IPS-20b (cell line): ENCODE measurements around the gene PAX7.

Experiments used
- H3K27ac ChIP-seq: one replicate; pipeline ENCODE4 v1.5.1; 2013; ENCODE audit warnings: low read length
- H3K27me3 ChIP-seq: 2 replicates; pipeline ENCODE4 v1.6.1; 2013; ENCODE audit warnings: mild to moderate bottlenecking, low read length, inconsistent platforms; ENCODE audit not compliant: insufficient read depth
- H3K36me3 ChIP-seq: 2 replicates; pipeline ENCODE4 v1.6.1; 2013; ENCODE audit warnings: low read depth, mild to moderate bottlenecking, inconsistent platforms, low read length, moderate library complexity; ENCODE audit not compliant: insufficient read depth
- H3K4me1 ChIP-seq: 2 replicates; pipeline ENCODE4 v1.6.1; 2013; ENCODE audit warnings: mild to moderate bottlenecking, control low read depth, inconsistent platforms, low read length, moderate library complexity; ENCODE audit not compliant: insufficient read depth
- H3K4me3 ChIP-seq: 2 replicates; pipeline ENCODE4 v1.5.1; 2013; ENCODE audit warnings: mild to moderate bottlenecking, low read length, inconsistent platforms
- H3K9ac ChIP-seq: 2 replicates; pipeline ENCODE4 v1.6.1; 2013; ENCODE audit warnings: low read depth, mild to moderate bottlenecking, inconsistent platforms, low read length, moderate library complexity
- H3K9me3 ChIP-seq: 2 replicates; pipeline ENCODE4 v1.6.1; 2013; ENCODE audit warnings: mild to moderate bottlenecking, low read depth, low read length, inconsistent platforms; ENCODE audit not compliant: insufficient read depth

The PAX7 gene

GRCh38 chr1:18628511-18628910, 2.1 kb upstream of the PAX7 start:
- Histone ChIP-seq H3K27ac (no peak overlapping the region), H3K27me3 (peaks cover 100% of the 10 kb centered on the region), H3K4me3 (no peak overlapping the region; the same call in 1 of the 2 replicates), H3K36me3 (no peaks in the 10 kb centered on the region), H3K4me1 (peaks cover 31% of the 10 kb centered on the region; the same call in 1 of the 2 replicates), H3K9ac (no peak overlapping the region), H3K9me3 (peaks cover 4% of the 10 kb centered on the region; the same call in 1 of the 2 replicates)

GRCh38 chr1:18629659-18630510, 761 bp upstream of the PAX7 start:
- H3K9ac ChIP-seq, result no peak overlapping the region
- H3K36me3 ChIP-seq, result no peaks in the 10 kb centered on the region
- H3K9me3 ChIP-seq, result peaks cover 7% of the 10 kb centered on the region; the same call in 1 of the 2 replicates
- H3K4me1 ChIP-seq, result peaks cover 31% of the 10 kb centered on the region; the same call in 1 of the 2 replicates
- H3K27ac ChIP-seq, result no peak overlapping the region
- H3K4me3 ChIP-seq, result peak overlapping the region; percentile 60
- H3K27me3 ChIP-seq, result peaks cover 100% of the 10 kb centered on the region

- Histone ChIP-seq H3K4me3 (peak overlapping the region; percentile 60; the same call in 1 of the 2 replicates), H3K4me1 (peaks cover 35% of the 10 kb centered on the region; the same call in 1 of the 2 replicates), H3K9ac (peak overlapping the region; percentile 39; the same call in 1 of the 2 replicates), H3K36me3 (no peaks in the 10 kb centered on the region), H3K27me3 (peaks cover 100% of the 10 kb centered on the region), H3K27ac (no peak overlapping the region), H3K9me3 (peaks cover 14% of the 10 kb centered on the region; the same call in 1 of the 2 replicates)
Observed at GRCh38 chr1:18631496-18632217, 1.0 kb downstream of the PAX7 start.

GRCh38 chr1:18632218-18632588, 1.6 kb downstream of the PAX7 start:
- H3K9ac ChIP-seq, result peak overlapping the region; percentile 39; the same call in 1 of the 2 replicates
- peak overlapping the region; percentile 60; the same call in 1 of the 2 replicates for H3K4me3 ChIP-seq
- H3K9me3 ChIP-seq, result peaks cover 14% of the 10 kb centered on the region; the same call in 1 of the 2 replicates
- no peak overlapping the region for H3K27ac ChIP-seq
- peaks cover 34% of the 10 kb centered on the region; the same call in 1 of the 2 replicates for H3K4me1 ChIP-seq
- no peaks in the 10 kb centered on the region for H3K36me3 ChIP-seq
- H3K27me3 ChIP-seq, result peaks cover 100% of the 10 kb centered on the region

- Histone ChIP-seq H3K27ac (no peak overlapping the region), H3K36me3 (no peaks in the 10 kb centered on the region), H3K4me3 (peak overlapping the region; percentile 47), H3K27me3 (peaks cover 100% of the 10 kb centered on the region), H3K9me3 (peaks cover 14% of the 10 kb centered on the region; the same call in 1 of the 2 replicates), H3K9ac (no peak overlapping the region), H3K4me1 (peaks cover 33% of the 10 kb centered on the region; the same call in 1 of the 2 replicates)
Observed at GRCh38 chr1:18632783-18633421, 2.3 kb downstream of the PAX7 start.

GRCh38 chr1:18633422-18634155, 2.9 kb downstream of the PAX7 start:
- Histone ChIP-seq H3K9ac (no peak overlapping the region), H3K36me3 (no peaks in the 10 kb centered on the region), H3K27me3 (peaks cover 100% of the 10 kb centered on the region), H3K4me3 (peak overlapping the region; percentile 47; the same call in 1 of the 2 replicates), H3K9me3 (peaks cover 14% of the 10 kb centered on the region; the same call in 1 of the 2 replicates), H3K27ac (no peak overlapping the region), H3K4me1 (peaks cover 32% of the 10 kb centered on the region; the same call in 1 of the 2 replicates)

- H3K4me1 ChIP-seq, result peaks cover 35% of the 10 kb centered on the region; the same call in 1 of the 2 replicates
- no peak overlapping the region for H3K4me3 ChIP-seq
- no peak overlapping the region for H3K9ac ChIP-seq
- H3K36me3 ChIP-seq, result no peaks in the 10 kb centered on the region
- H3K27ac ChIP-seq, result no peak overlapping the region
- peaks cover 14% of the 10 kb centered on the region; the same call in 1 of the 2 replicates for H3K9me3 ChIP-seq
- H3K27me3 ChIP-seq, result peaks cover 100% of the 10 kb centered on the region
Observed at GRCh38 chr1:18634276-18634675, 3.6 kb downstream of the PAX7 start.

GRCh38 chr1:18635070-18635577, 4.5 kb downstream of the PAX7 start:
- Histone ChIP-seq H3K4me1 (peaks cover 34% of the 10 kb centered on the region; the same call in 1 of the 2 replicates), H3K4me3 (no peak overlapping the region), H3K27ac (no peak overlapping the region), H3K27me3 (peaks cover 100% of the 10 kb centered on the region), H3K36me3 (no peaks in the 10 kb centered on the region), H3K9me3 (peaks cover 14% of the 10 kb centered on the region; the same call in 1 of the 2 replicates), H3K9ac (no peak overlapping the region)

GRCh38 chr1:18635891-18636595, 5.4 kb downstream of the PAX7 start:
- Histone ChIP-seq H3K4me3 (peak overlapping the region; percentile 23; the same call in 1 of the 2 replicates), H3K4me1 (peaks cover 36% of the 10 kb centered on the region; the same call in 1 of the 2 replicates), H3K27me3 (peaks cover 100% of the 10 kb centered on the region), H3K36me3 (no peaks in the 10 kb centered on the region), H3K9ac (no peak overlapping the region), H3K9me3 (peaks cover 14% of the 10 kb centered on the region; the same call in 1 of the 2 replicates), H3K27ac (no peak overlapping the region)
